HCT116 (cell line): Measurements from ENCODE around the gene SYTL3. TPM values are rescaled to one million over a fixed set of nuclear protein-coding genes. Genes with fewer than 3 reads are reported as not detected.
"Not testable (repeated sequence)": the region's sequence is repeated elsewhere in the genome, so short reads cannot be mapped to it uniquely, and the experiment has no call there.

Source experiments
- ATAC-seq: fragments of 200-7000 bp; cut with Tn5 transposase; 2 replicates; pipeline ENCODE4 v1.9.1; 2020; ENCODE audit warnings: mild to moderate bottlenecking, moderate library complexity
- BruUV-seq: library from RNA; stranded (reverse); fragments of 400-500 nt; replicated peaks from 2 replicates; lab custom pipeline; 2021; lab: Mats Ljungman, UMichigan
- CTCF ChIA-PET: fragments of 300-600 bp; sonication (Branson Sonifier 250); formaldehyde crosslinking; loops from one replicate; lab custom pipeline; 2021; ENCODE audit warnings: antibody characterized with exemption; lab: Charles Lee
- POLR2A ChIA-PET: fragments of 300-600, 350-600 bp; sonication (Branson Sonifier 250); formaldehyde crosslinking; loops from one replicate; lab custom pipeline; 2021; ENCODE audit warnings: antibody characterized with exemption; lab: Charles Lee
- RAD21 ChIA-PET, 2 experiments: fragments of 300-600 bp; sonication (Branson Sonifier 250); formaldehyde crosslinking; loops; one replicate each; lab custom pipeline; 2023; ENCODE audit warnings: low total read pairs in 2 of 2; ENCODE audit not compliant: uncharacterized antibody in 2 of 2, unreplicated experiment in 2 of 2, low non-redundant PET in 1 of 2; lab: Charles Lee
- DNase-seq: peaks from one replicate; pipeline ENCODE4 v3.0.0-alpha.2; 2010; ENCODE audit warnings: low read depth, low spot score
- H2AFZ ChIP-seq: fragments of 200-600 bp; shearing (Covaris generic), sonication (generic); 2 replicates; pipeline ENCODE4 v1.6.1; 2017; ENCODE audit warnings: low read depth, mixed run types, mixed read lengths, antibody characterized with exemption, low read length; ENCODE audit not compliant: poor library complexity, severe bottlenecking
- H3K27ac ChIP-seq: 2 replicates; pipeline ENCODE4 v1.5.1; 2012; ENCODE audit warnings: low read depth, low read length
- H3K27me3 ChIP-seq: fragments of 200-600 bp; sonication (generic); 2 replicates; pipeline ENCODE4 v1.6.1; 2016; ENCODE audit warnings: mixed run types, low read length, mixed read lengths; ENCODE audit not compliant: insufficient read depth
- H3K36me3 ChIP-seq, 2 experiments: fragments of 200-500 bp in 1 of 2; fragments of 200-600 bp in 1 of 2; sonication (Bioruptor generic) in 1 of 2; sonication (generic) in 1 of 2; 2 replicates each; pipeline versions ENCODE4 v1.5.1 to v1.6.1; 2014 to 2016; ENCODE audit warnings: low read length in 2 of 2, inconsistent platforms in 1 of 2, mixed read lengths in 1 of 2, mixed run types in 1 of 2; ENCODE audit not compliant: insufficient read depth in 2 of 2, control insufficient read depth in 1 of 2
- H3K4me1 ChIP-seq, 2 experiments: fragments of 200-600 bp in 1 of 2; sonication (generic) in 1 of 2; 2 replicates each; pipeline versions ENCODE4 v1.5.1 to v1.6.1; 2012 to 2017; ENCODE audit warnings: low read length in 2 of 2, inconsistent platforms in 1 of 2, mild to moderate bottlenecking in 1 of 2, mixed read lengths in 1 of 2, mixed run types in 1 of 2, moderate library complexity in 1 of 2; ENCODE audit not compliant: insufficient read depth in 2 of 2, control insufficient read depth in 1 of 2
- H3K4me2 ChIP-seq: fragments of 200-600 bp; sonication (generic); 2 replicates; pipeline ENCODE4 v1.6.1; 2017; ENCODE audit warnings: mixed run types, low read length, mixed read lengths
- H3K4me3 ChIP-seq, 2 experiments: fragments of 200-600 bp in 1 of 2; sonication (generic) in 1 of 2; replicated peaks in 1 of 2; 2 replicates each; pipeline ENCODE4 v1.5.1; 2011 to 2016; ENCODE audit warnings: low read length in 2 of 2, control low read depth in 1 of 2, low read depth in 1 of 2, mild to moderate bottlenecking in 1 of 2, mixed read lengths in 1 of 2, mixed run types in 1 of 2
- H3K79me2 ChIP-seq: fragments of 200-600 bp; sonication (generic); 2 replicates; pipeline ENCODE4 v1.6.1; 2017; ENCODE audit warnings: mild to moderate bottlenecking, mixed run types, low read length, moderate library complexity, mixed read lengths; ENCODE audit not compliant: insufficient read depth
- H3K9ac ChIP-seq: fragments of 200-600 bp; sonication (generic); 2 replicates; pipeline ENCODE4 v1.6.1; 2016; ENCODE audit warnings: low read length, mixed read lengths
- H3K9me2 ChIP-seq: fragments of 200-600 bp; sonication (generic), shearing (Covaris generic); 2 replicates; pipeline ENCODE4 v1.6.1; 2017; ENCODE audit warnings: mixed run types, mild to moderate bottlenecking, moderate library complexity; ENCODE audit not compliant: insufficient read depth
- H3K9me3 ChIP-seq, 2 experiments: fragments of 200-500 bp in 1 of 2; fragments of 200-600 bp in 1 of 2; sonication (Bioruptor generic) in 1 of 2; sonication (generic) in 1 of 2; 2 replicates each; pipeline ENCODE4 v1.6.1; 2014 to 2017; ENCODE audit warnings: low read length in 2 of 2, mixed read lengths in 2 of 2, inconsistent platforms in 1 of 2, low read depth in 1 of 2, mild to moderate bottlenecking in 1 of 2, mixed run types in 1 of 2, moderate library complexity in 1 of 2; ENCODE audit not compliant: control insufficient read depth in 1 of 2, insufficient read depth in 1 of 2
- H4K20me1 ChIP-seq: fragments of 200-600 bp; sonication (generic), shearing (Covaris generic); 2 replicates; pipeline ENCODE4 v1.6.1; 2017; ENCODE audit warnings: mixed run types, mild to moderate bottlenecking, moderate library complexity; ENCODE audit not compliant: insufficient read depth
- CBX3 ChIP-seq: IDR thresholded peaks from 2 replicates; pipeline ENCODE4 v1.6.1; 2012; ENCODE audit warnings: low read depth
- CEBPB ChIP-seq: IDR thresholded peaks from 2 replicates; pipeline ENCODE4 v1.6.1; 2012; ENCODE audit warnings: low read depth
- EZH2 ChIP-seq: fragments of 200-600 bp; sonication (generic); IDR thresholded peaks from 2 replicates; pipeline ENCODE4 v1.6.1; 2017; ENCODE audit warnings: antibody characterized with exemption, mixed run types
- JUND ChIP-seq: IDR thresholded peaks from 2 replicates; pipeline ENCODE4 v1.6.1; 2012
- intact Hi-C: fragments of 100-400 bp; cut with micrococcal nuclease; formaldehyde crosslinking; loops from 2 replicates; pipeline ENCODE4 v1.10.0; 2022
- total RNA-seq: library from RNA; stranded (reverse); gene quantifications from one replicate; pipeline ENCODE4 v1.2.1, GENCODE V29; 2021; ENCODE audit not compliant: unreplicated experiment
- TF ChIP-seq, protein P1 (sequence below): IDR thresholded peaks from 2 replicates; pipeline ENCODE4 v1.6.1; 2011; ENCODE audit warnings: mild to moderate bottlenecking, low read length, moderate library complexity; ENCODE audit not compliant: insufficient replicate concordance; ENCODE audit errors: extremely low read depth

Gene SYTL3
- total RNA-seq, 1 experiment from 2014 or later: 55.3 TPM

DNA sequence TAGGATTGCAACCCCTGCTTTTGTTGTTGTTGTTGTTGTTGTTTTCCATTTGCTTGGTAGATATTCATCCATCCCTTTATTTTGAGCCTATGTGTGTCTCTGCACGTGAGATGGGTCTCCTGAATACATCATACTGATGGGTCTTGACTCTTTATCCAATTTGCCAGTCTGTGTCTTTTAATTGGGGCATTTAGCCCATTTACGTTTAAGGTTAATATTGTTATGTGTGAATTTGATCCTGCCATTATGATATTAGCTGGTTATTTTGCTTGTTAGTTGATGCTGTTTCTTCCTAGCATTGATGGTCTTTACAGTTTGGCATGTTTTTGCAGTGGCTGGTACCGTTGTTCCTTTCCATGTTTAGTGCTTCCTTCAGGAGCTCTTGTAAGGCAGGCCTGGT lies 31.6 kb upstream of the SYTL3 start:
- H3K9me3 ChIP-seq, DNase-seq, H3K4me2 ChIP-seq, H3K27me3 ChIP-seq, H4K20me1 ChIP-seq, RAD21 ChIA-PET, H3K4me1 ChIP-seq, CTCF ChIA-PET, H3K4me3 ChIP-seq, POLR2A ChIA-PET, H2AFZ ChIP-seq, H3K27ac ChIP-seq, intact Hi-C loops, ATAC-seq, BruUV-seq, H3K9me2 ChIP-seq, H3K9ac ChIP-seq: not testable (repeated sequence)
- H3K79me2 ChIP-seq: peaks cover 15% of the 10 kb centered on the region
- peaks cover 14 to 20% of the 10 kb centered on the region in 2 experiments for H3K36me3 ChIP-seq

DNA sequence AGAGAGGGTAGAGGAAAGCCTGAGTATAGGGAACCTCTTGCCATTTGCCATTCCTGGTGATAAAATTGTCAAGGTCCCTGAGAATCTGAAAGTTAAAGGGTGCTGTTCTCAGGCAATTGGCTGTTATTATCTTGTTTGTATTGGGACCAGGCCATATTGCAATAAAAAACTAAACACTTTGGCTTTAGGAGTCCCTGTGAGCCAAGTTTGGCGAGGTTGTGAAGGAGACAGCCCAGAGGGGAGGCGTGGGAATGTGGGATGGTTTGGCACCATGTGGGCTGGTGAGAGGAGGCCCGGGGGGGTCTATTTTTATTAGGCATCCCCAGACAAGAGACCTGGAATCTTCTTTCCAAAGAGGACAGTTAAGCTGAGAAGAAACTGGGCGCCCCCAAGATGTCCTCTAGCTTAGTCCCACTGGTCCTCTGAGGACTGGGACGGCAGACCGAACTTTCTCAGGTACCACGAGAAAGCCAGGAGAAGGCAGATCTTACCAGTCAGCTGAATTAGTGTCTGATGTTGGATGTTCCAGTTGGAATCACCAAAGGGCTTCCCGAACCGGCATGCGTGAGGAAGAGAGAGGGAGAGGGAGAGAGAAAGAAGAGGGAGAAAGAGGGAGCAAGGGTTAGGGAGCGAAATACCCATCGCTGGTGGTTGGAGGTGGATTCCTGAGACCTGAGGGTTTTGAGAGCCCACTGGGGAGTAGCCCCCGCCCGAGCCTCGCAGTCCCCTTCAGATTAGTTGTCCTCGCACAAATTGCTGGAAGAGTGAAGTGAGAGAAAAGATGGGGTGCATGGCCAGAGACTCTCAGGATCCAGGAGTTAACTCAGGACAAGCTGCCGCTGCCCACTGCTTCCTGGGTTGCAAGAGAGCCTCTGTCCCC lies 29.7 kb upstream of the SYTL3 start:
- ChIA-PET RAD21 (no interaction called here), CTCF (no interaction called here), POLR2A (no interaction called here)
- intact Hi-C loops: no loop called here
- Histone ChIP-seq H3K9me3 (no peaks in the 10 kb centered on the region), H3K79me2 (peaks cover 11% of the 10 kb centered on the region; the same call in 1 of the 2 replicates), H3K27ac (no peak overlapping the region), H3K36me3 (peaks cover 14 to 21% of the 10 kb centered on the region in 2 experiments), H3K9me2 (no peaks in the 10 kb centered on the region), H3K27me3 (no peaks in the 10 kb centered on the region), H2AFZ (no peak overlapping the region), H3K4me2 (no peak overlapping the region), H4K20me1 (no peaks in the 10 kb centered on the region), H3K4me1 (no peaks in the 10 kb centered on the region), H3K9ac (no peak overlapping the region), H3K4me3 (no peak overlapping the region)
- BruUV-seq: no TSS peak
- TF ChIP-seq CEBPB (no peak), JUND (no peak), EZH2 (no peak), CBX3 (no peak)
- TF ChIP-seq, protein P1, sequence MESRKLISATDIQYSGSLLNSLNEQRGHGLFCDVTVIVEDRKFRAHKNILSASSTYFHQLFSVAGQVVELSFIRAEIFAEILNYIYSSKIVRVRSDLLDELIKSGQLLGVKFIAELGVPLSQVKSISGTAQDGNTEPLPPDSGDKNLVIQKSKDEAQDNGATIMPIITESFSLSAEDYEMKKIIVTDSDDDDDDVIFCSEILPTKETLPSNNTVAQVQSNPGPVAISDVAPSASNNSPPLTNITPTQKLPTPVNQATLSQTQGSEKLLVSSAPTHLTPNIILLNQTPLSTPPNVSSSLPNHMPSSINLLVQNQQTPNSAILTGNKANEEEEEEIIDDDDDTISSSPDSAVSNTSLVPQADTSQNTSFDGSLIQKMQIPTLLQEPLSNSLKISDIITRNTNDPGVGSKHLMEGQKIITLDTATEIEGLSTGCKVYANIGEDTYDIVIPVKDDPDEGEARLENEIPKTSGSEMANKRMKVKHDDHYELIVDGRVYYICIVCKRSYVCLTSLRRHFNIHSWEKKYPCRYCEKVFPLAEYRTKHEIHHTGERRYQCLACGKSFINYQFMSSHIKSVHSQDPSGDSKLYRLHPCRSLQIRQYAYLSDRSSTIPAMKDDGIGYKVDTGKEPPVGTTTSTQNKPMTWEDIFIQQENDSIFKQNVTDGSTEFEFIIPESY: no peak
- no peak for DNase-seq
- ATAC-seq: no peak
